Activated naive CD4-positive, alpha-beta T cell (primary cell): ENCODE measurements around the gene RTL10.

Experiments used
- DNase-seq, 4 experiments: peaks; one replicate each; lab custom pipeline; 2025; lab: John Stamatoyannopoulos, UW

RTL10 gene

DNA sequence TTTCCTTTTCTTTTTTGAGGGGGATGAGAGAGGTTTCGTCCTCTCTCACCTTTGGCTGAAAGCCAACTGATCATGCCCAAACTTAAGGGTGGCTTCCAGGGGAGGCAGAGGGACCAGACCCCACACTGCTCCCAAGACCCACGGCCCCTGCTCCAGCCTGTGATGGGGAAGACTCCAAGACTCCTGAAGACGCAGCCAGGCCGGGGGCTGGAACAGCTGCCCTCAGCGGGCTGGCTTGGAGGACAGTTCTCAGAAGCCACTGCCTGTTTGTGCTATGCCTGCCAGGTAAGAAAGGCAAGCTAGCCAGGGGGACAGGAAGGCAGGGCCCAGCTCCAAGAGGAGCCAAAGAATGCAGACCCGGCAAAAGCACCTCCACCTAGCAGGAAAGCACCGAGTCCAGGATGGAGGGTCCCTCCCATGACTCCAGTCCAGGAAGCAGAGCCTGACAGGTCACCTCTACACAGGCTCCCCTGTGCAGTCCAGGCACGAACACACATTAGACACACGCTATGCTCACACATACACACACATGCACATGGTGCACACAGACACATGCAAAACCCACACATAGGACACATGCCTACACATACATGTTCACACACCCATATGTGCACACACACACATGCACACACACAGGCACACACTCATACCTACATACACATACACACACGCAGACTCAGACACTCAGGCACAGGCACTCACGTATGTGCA lies 31.3 kb downstream of the RTL10 start:
- DNase-seq = no peak

DNA sequence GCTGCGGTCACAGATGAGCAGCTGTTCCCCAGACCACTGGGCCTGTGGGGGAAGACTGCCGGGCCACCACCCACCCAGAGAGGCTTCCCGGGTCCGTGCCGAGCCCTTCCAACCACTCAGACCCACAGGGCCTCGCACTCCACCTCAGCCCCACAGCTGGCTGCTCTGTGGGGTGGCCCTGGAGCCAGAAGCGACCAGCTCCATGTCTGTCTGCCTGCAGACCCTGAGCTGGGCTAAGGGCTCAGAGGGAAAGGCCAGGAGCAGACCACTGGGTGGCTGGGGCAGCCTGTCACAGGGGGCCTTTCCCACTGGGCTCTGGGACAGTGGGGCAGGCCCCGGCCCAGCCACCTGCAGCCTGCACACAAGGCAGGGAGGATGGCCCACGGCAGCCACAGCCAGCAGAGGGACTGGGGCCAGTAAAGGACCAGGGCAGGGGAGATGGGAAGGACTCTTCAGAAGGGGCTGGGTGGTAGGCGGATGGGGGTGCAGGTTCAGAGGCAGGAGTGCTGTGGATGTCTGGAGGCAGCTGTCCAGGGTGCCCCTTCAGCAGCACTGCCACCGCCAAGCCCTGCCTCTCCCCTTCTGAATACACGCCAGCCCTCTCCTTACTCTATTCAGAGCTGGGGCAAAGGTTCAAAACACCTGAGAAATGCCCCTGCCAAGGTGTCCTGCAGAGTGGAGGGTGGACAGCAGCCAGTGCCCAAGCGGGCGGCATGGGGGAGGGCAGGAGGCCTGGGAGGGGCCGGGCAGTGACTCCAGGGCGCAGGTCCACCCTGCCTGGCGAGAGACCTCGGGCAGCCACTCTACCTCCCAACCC lies 32.2 kb downstream of the RTL10 start:
- no peak for DNase-seq

DNA sequence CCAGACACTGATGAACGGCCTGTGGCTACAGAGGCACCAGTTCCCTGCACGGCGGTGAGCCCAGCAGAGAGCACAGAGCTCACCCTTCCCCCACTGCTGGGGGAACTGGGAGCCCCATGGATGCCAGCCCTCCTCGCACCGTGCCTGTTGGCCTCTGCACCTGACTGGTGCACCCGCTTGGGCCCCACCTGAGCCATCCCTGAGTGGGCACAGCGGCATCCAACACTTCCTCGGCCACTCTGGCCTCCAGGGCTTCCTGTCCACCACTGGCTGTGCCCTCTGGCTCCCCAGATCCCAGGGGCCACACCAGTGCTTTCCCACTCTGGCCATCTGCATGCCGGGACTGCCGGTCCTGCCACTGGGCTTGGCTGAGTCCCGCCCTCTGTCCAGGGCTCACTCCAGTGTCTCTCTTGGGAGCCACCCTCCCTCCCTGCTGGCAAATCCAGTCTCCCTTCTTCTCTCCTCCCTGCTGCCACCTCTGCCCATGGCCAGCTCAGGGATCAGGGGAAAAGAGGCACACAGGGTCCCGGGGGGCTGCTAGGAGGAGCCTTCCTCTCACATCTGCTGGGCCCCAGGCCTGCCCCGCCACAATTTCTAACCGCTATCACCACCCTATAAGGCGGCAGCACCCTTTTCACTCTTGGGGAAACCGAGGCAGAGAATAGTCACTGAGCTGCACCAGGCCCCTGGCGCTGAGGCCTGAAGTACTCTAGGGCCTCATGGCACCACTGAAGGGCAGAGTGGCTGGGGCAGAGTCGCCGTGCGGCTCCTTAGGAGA lies 33.0 kb downstream of the RTL10 start:
- DNase-seq = no peak

DNA sequence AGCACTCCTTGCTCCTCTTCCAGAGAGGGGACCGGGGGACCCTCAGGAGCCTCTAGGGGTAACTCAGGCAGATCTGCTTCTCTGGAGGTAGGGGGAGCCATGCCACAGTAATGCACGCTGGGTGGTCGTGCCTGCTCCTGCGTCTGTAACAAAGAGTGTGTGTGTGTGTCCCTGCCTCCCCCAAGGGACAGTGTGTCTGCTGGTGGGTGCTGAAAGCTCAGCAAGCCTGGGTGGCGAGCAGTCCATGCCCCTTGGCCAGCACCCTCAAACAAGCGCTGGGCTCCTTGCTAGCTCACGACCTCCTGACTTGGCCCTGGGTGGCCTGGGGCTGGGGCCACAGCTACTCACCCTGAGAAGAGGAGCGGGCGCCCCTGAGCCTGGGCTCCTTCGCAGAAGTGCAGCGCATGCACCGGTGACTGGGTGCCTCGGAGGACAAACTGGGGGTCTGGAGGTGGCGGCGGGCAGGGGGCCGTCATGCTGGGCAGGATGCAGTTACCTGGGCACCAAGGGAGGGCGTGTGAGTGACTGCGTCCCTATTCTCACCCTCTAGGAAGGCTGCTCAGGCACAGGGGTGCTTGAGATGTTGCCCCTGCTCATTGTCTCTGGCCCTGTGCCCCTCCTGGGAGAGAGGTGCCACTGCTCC lies 33.7 kb downstream of the RTL10 start:
- DNase-seq = no peak

DNA sequence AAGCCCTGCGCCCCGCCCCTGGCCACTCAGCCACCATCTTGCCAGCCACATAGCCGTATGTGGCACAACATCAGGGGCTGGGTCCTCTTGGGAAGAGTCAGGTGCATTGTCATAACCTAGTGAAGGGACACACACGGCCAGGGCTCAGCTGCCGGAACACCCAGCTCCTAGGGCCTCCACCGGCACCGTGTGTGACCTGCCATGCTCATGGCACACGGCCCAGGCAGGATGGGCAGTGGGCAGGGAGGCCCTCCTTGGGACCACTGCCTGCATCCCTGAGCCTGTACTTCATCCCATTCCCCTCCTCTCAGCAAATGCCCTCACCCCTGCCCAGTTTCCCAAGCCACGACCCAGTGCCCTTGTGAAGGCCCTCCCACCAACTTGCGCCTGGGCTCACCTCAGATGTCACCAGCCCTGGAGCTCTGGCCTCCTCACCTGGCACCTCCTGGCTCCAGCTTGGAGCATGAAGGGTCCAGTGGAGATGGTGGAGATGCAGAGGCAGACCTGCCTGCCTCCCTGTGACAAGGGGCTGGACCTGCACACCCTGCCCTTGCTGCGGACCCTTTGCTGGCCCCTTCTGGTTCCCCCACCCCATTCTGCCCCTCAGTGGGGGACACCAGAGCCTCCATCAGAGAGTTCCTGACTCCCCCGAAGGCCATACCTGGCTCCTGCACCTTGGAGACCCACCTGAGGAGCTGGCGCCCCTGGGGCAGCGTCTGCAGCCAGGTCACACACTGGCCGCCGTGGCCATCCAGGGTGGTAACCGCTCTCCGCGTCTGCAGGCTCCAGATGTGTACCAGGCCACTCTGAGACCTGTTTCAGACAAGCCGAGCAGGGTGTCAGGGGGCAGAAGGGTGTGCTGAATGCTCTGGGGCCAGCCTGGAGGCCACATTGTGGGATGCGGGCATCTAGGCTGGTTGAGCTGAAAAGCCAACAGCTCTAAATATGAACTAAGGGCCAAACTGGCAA lies 34.5 kb downstream of the RTL10 start:
- no peak for DNase-seq

DNA sequence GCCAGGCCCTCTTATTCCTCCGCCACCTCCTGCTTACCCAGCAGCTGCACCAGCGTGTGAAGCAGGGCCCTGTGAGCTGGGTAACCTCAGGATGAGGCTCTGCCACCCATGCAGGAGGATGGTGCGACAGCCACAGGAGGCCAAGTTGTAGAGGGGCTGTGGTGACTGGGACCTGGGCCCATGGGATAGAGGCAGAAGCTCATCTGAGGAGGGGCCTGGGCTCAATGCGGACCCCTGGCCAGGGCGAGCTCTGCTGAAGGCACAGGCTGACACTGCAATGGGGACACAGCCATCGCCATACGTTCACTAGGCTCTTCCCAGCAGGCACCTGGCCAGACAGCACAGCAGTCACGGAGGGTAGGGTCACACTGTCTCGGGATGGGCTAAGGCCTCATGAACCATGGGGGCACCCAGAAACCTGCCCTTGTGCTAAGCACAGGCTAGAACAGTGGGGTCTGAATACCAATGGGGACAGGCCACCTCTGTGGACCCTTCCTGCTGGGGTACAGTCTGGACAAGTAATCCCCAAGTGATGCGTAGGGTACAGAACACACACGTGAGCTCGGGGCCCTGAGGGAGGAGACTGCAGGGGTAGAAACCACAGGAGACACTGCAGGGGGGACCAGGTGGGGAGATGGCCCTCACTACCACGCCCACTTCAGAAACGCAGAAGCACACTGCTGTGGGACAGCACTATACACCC lies 35.3 kb downstream of the RTL10 start:
- no peak for DNase-seq

DNA sequence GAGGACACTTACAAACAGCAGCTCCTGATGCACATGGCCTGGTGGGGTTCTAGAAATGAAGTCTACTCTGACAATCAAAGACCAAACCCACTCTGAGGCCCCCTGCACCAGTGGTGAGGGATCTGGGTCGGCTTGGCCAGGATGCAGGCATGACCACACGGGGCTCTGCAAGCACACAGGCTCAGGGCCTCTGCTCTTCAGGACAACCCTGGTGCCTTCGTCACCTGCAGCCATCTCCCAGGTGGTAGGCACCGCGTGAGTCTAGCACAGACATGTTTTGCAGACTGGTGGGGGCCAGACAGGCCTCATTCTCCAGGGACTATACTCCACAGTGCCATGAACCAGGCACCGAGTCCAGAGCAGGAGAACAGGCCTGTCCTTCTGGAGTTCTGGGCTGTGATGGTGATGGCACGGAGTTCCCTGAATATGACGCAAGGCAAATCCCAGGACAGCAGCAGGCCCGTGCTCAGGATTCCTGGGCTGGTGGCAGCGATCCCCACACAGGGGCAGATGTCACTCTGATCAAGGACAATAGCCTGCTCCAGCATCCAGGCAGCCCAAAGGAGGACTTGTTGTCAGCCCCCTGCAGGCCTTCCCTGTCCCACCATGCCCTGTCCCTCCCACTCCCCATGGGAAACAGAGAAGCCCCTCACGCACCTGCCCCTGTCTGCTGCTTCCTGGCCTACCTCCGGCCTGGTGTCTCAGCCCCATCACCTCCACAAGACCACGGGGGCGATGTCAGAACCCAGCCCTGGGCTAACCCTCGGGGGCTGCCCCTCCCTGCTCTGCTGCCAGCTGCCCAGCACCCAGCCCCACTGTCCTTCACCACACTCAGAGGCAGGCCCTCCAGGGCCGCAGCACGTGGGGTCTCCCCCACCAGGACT lies 36.1 kb downstream of the RTL10 start:
- no peak for DNase-seq

DNA sequence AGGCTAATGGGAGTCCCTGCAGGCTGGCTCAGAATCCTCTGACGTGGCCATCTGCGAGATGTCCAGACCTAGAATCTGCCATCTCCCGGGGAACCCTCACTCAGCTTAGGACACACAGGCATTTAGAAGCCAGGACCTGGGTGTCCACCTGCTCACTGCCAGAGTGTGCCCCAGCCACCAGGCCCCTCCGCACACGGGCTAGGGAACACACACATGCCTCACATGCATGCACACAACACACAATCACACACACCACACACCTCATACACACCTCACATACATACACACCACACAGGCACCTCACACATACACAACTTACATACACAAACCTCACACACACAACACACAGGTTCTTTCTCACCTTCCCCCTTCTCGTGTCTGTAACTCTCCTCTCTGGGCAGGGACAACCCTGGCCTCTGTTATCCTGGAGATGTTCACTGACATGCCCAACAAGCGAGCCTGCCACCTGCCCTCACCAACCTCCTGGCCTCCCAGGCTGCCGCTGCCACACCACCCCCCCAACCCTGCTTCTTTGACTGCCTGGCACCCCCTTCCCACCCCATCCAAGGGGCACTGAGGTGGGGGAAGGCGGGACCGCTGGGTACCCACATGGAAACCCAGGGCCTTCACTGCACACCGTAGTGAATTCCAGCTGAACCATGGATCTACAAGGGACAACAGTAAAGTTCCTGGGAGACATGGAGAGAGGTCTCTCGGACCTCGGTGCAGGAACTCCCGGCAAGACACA lies 38.1 kb downstream of the RTL10 start:
- no peak for DNase-seq

DNA sequence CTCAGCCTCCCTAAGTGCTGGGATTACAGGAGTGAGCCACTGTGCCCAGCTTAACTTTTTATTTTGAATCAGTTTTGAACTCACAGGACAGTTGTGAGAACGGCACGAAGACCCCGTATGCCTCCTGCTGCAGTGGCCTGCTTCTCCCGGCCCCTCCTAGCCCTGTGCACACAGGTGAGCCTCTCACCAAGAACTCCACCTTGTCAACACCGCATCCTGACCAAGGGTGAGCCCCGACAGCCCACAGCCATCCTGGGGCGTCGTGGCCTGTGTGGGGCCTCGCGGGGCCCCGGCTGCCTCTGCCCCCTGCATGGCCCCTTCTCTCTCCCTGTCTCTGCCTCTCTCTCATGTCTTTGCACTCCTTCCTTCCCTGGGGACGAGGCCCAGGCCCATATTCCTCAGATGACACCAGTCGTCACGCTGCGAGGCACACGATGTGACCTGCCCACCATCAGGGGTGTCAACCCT lies 38.8 kb downstream of the RTL10 start:
- no peak for DNase-seq

DNA sequence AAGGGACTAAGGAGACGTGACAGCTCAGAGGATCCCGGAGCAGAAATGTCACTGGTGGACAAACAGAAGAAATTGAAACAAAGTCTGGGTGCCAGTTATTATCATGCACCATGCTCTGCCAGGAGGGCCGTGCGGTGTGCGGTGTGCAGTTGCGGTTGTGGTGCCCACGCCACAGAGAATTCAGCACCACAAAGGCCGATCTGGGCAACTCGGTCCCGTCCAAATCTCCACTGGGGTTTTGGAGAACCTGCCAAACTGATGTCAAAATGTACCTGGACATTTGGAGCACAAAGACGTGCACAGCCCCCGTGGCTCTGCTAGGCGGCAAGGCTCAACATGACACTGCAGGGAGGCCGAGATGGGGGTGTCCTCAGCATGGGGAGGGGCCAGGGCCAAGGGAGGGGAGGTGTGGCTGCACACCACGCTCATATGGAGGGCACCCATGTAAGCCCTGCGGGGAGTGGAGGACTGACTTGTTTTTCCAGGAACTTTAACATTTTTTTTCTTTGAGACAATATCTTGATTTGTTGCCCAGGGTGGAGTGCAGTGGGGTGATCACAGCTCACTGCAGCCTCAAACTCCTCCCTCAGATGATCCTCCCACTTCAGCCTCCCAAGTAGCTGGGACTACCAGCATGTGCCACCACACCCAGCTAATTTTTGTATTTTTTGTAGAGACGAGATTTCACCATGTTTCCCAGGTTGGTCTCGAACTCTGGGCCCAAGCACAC lies 39.4 kb downstream of the RTL10 start:
- DNase-seq = no peak

DNA sequence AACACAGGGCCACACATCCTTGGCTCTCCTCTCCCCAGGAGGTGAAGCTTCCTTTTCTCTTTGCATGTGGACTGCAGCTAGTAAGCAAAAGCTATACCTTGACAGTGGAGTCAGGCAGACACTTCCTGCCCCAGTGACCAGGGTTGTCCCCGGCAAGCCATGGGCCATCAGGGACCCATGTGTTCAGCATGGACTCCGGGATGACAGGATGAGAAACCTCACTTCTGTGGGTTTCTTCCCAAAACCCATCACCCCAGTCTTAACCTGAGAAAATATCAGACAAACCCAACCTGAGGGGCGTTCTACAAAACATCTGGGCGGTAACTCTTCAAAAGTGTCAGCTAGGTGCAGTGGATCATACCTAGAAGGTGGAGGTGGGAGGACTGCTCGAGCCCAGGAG lies 40.2 kb downstream of the RTL10 start:
- DNase-seq = no peak

DNA sequence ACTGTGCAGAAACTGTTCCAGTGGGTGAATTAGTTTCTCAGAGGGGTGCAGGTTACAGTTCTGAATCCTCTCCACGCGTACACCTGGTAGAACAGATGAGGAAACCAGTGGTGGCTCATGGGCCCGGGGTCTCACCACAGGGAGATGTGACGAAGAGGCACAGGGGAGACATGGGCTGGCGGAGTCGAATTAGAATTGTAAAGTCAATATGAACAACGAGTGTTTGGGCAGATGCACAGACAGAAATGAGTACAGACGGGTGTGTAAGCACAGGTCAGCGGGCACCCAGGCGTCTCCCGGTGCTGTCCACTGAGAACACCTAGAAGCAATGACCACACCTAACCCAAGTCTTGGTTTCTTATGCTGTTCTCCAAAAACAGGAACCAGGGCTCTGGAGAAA lies 41.8 kb downstream of the RTL10 start:
- DNase-seq = no peak

DNA sequence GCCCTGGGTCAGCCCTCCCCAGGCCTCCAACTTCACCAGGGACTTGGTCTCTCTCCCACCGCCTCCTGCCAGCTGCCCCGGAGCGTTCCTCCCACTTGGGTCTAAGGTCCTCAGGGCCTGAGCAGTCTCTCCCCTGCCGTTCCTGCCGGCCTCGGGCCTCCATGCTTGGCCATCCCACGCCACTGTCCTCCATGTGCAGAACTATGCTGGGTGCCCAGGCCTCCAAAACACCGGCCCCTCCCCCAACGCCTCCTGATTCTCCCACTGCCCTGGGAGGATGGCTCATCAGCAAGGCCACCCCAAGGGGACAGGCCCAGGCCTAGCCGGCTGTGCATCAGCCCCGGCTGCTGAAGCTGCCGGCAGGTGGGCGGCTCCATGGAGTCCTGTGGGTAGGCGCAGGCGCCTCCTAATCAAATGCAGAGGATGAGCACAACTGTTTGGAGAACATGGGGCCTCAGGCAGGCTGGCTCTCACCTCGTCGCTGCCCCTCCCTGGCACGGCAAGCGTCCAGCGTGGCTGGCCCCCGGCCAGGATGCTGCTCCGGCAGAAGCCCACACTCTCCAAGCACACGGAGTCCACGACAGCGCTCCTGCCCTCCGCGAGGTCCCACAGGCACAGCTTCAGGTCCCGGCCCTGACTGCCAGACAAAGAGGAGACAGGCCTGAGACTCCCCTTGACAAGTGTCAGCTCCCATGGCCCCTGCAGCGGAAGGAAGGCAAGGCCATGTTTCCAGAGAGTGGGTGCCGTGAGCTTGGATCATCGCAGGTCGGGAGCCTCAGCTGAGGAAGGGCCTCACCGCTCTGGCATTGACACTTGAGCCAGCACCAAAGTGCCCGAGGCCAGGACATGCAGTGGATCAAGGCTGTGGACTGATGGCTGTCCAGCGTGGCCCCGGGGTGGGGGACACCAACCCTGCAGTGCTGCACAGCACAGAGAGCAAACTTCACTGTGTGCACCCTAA lies 42.6 kb downstream of the RTL10 start:
- DNase-seq = no peak

DNA sequence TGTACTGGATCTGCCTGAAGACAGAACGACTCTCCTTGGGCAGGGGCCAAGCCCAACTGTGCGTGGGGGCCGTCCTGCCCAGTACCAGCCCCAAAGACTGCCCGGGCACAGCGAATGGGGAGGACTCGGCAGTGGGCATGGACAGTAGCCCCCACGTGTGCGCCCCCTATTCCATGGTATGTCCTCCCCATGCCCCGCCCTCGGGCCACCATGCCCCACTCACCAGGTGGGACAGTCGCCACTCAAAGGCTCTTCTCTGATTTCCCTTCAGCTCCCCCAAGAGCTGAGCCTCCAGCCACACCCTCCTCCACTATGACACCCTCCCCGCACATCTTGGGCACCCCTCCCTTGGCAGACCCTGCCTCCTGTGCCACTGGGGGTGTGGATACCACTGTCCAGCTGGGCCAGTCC lies 43.5 kb downstream of the RTL10 start:
- DNase-seq = no peak

DNA sequence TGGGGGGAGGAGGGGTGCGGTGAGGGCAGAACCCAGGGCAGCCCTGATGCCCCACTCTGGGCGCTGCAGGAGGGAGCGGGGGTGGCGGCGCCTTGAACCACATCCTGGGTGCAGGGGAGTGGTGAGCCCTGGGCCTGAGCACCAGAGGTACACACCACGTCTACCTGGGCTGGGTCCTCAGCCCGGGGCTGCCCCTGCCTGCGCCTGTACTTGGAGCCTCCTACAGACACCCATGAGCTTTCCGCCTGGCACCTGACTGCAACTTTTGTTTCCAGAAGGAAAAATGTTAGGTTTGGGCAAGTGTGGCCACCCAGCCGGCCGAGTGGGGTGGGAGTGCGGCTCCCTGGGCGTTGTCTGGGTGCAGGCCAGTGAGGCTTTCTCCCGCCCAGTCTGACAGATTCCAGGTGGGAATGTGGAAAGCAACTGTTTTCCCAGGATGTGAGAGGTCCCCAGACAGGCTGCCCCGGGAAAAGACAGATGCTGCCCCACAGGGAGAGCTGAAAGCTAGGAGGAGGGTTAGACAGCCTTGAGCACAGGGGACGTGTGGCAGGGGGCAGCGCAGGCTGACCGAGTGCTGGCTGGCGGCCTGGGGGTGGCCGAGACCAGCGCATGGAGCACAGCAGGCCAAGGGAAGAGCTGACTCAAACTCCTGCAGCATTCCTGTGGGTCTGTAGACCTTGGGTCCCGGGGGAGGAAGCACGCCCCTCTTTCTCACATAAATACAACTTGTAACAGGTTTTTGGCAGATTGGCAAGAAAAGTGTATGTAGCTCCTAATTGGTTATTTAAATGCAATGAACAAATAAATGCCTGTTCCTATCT lies 44.1 kb downstream of the RTL10 start:
- no peak for DNase-seq

DNA sequence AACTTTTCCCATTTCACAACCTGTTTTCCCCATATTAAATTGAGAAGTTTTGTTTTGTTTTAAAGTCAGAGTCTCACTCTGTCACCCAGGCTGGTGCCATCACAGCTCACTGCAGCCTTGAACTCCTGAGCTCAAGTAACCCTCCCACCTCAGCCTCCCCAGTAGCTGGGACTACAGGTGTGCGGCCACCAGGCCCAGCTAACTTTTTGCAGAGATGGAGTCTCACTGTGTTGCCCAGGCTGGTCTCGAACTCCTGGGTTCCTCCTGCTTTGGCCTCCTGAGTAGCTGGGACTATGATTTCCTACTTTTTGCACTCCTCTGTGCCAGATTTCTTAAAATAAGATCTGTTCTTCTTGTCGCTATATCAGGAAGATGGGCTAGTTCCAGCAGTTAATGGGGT lies 44.9 kb downstream of the RTL10 start:
- no peak for DNase-seq
